Neural progenitor cell (in vitro differentiated cells): ENCODE measurements around the gene COL21A1. TPM values are rescaled to one million over a fixed set of nuclear protein-coding genes. Genes with fewer than 3 reads are reported as not detected.

Experiments
- DNase-seq: peaks from one replicate; pipeline ENCODE4 v3.0.0-alpha.2; 2016; ENCODE audit warnings: low spot score
- H2AFZ ChIP-seq: fragments of 200-600 bp; sonication (generic); replicated peaks from 2 replicates; pipeline ENCODE4 v1.6.1; 2016; ENCODE audit warnings: antibody characterized with exemption
- H3F3A ChIP-seq: fragments of 200-600 bp; sonication (generic); 2 replicates; pipeline ENCODE4 v1.6.1; 2016; ENCODE audit warnings: antibody characterized with exemption, low read depth
- H3K27ac ChIP-seq: fragments of 200-600 bp; sonication (generic); 2 replicates; pipeline ENCODE4 v1.5.1; 2016; ENCODE audit warnings: mild to moderate bottlenecking
- H3K27me3 ChIP-seq: fragments of 200-600 bp; sonication (generic); 2 replicates; pipeline ENCODE4 v1.6.1; 2016; ENCODE audit warnings: mild to moderate bottlenecking, moderate library complexity
- H3K36me3 ChIP-seq: fragments of 200-600 bp; sonication (generic); 2 replicates; pipeline ENCODE4 v1.5.1; 2016
- H3K4me1 ChIP-seq: fragments of 200-600 bp; sonication (generic); 2 replicates; pipeline ENCODE4 v1.6.1; 2016; ENCODE audit warnings: mixed run types
- H3K4me2 ChIP-seq: fragments of 200-600 bp; sonication (generic); 2 replicates; pipeline ENCODE4 v1.6.1; 2016
- H3K4me3 ChIP-seq: fragments of 200-600 bp; sonication (generic); 2 replicates; pipeline ENCODE4 v1.5.1; 2016
- H3K79me2 ChIP-seq: fragments of 200-600 bp; sonication (generic); 2 replicates; pipeline ENCODE4 v1.6.1; 2016; ENCODE audit warnings: low read depth
- H3K9ac ChIP-seq: fragments of 200-600 bp; sonication (generic); 2 replicates; pipeline ENCODE4 v1.6.1; 2016
- H3K9me3 ChIP-seq: fragments of 200-600 bp; sonication (generic); 2 replicates; pipeline ENCODE4 v1.5.1; 2016; ENCODE audit warnings: low read depth
- H4K20me1 ChIP-seq: fragments of 200-600 bp; sonication (generic); 2 replicates; pipeline ENCODE4 v1.6.1; 2016; ENCODE audit warnings: low read depth
- H3K27ac Mint-ChIP-seq: 3 replicates; pipeline ENCODE4 v1.8.0; 2021; ENCODE audit warnings: mixed read lengths
- H3K27me3 Mint-ChIP-seq: 2 replicates; pipeline ENCODE4 v1.8.0; 2022; ENCODE audit warnings: low read depth, mild to moderate bottlenecking, inconsistent platforms, moderate library complexity, mixed read lengths; ENCODE audit not compliant: insufficient read depth
- H3K36me3 Mint-ChIP-seq: 3 replicates; pipeline ENCODE4 v1.8.0; 2021; ENCODE audit warnings: mixed read lengths
- H3K4me1 Mint-ChIP-seq: 3 replicates; pipeline ENCODE4 v1.8.0; 2021; ENCODE audit warnings: mixed read lengths
- H3K4me3 Mint-ChIP-seq: 3 replicates; pipeline ENCODE4 v1.8.0; 2021; ENCODE audit warnings: mild to moderate bottlenecking, moderate library complexity, mixed read lengths
- H3K9me3 Mint-ChIP-seq: 3 replicates; pipeline ENCODE4 v1.8.0; 2020; ENCODE audit warnings: mixed read lengths
- CTCF ChIP-seq: fragments of 200-600 bp; sonication (generic); IDR thresholded peaks from 2 replicates; pipeline ENCODE4 v1.5.1; 2017; ENCODE audit warnings: antibody characterized with exemption, mild to moderate bottlenecking
- EZH2 ChIP-seq: fragments of 200-600 bp; sonication (generic); IDR thresholded peaks from 2 replicates; pipeline ENCODE4 v1.6.1; 2017; ENCODE audit warnings: antibody characterized with exemption, mild to moderate bottlenecking, moderate library complexity
- EZH2phosphoT487 ChIP-seq: fragments of 200-600 bp; sonication (generic); IDR thresholded peaks from 2 replicates; pipeline ENCODE4 v1.6.1; 2017; ENCODE audit warnings: antibody characterized with exemption
- total RNA-seq: library from RNA; depleted of rRNA; stranded (reverse); fragments of >200 nt; gene quantifications from 2 replicates; pipeline ENCODE4 v1.2.3, GENCODE V29; 2015; ENCODE audit warnings: low replicate concordance

The COL21A1 gene
- total RNA-seq, 1 donor from 2014 or later: 0.95 TPM

GRCh38 chr6:56158571-56158970 lies 88.8 kb downstream of the COL21A1 start:
- H3K27me3 Mint-ChIP-seq: no peaks in the 10 kb centered on the region
- H3K36me3 Mint-ChIP-seq: no peaks in the 10 kb centered on the region
- Histone ChIP-seq H2AFZ (no peak overlapping the region), H3K79me2 (no peaks in the 10 kb centered on the region), H3K4me2 (no peak overlapping the region), H3K4me3 (no peak overlapping the region), H3F3A (no peaks in the 10 kb centered on the region), H3K9ac (no peak overlapping the region), H3K9me3 (no peaks in the 10 kb centered on the region), H4K20me1 (no peaks in the 10 kb centered on the region), H3K36me3 (no peaks in the 10 kb centered on the region), H3K27me3 (no peaks in the 10 kb centered on the region), H3K4me1 (no peaks in the 10 kb centered on the region), H3K27ac (no peak overlapping the region)
- no peak overlapping the region for H3K4me3 Mint-ChIP-seq
- DNase-seq: no peak
- H3K27ac Mint-ChIP-seq: no peak overlapping the region
- H3K9me3 Mint-ChIP-seq: peaks cover 2% of the 10 kb centered on the region
- H3K4me1 Mint-ChIP-seq: no peaks in the 10 kb centered on the region
- TF ChIP-seq EZH2 (no peak), CTCF (no peak), EZH2phosphoT487 (no peak)

- H3K4me1 ChIP-seq: no peaks in the 10 kb centered on the region
- no peak overlapping the region for H2AFZ ChIP-seq
- H3K4me2 ChIP-seq: no peak overlapping the region
- H4K20me1 ChIP-seq: no peaks in the 10 kb centered on the region
- DNase-seq: no peak
- H3K36me3 Mint-ChIP-seq: no peaks in the 10 kb centered on the region
- H3F3A ChIP-seq: no peaks in the 10 kb centered on the region
- no peaks in the 10 kb centered on the region for H3K79me2 ChIP-seq
- no peak for TF ChIP-seq CTCF
- no peak for TF ChIP-seq EZH2
- TF ChIP-seq EZH2phosphoT487: no peak
- no peaks in the 10 kb centered on the region for H3K27me3 ChIP-seq
- no peak overlapping the region for H3K4me3 Mint-ChIP-seq
- H3K9me3 Mint-ChIP-seq: peaks cover 2% of the 10 kb centered on the region
- H3K27ac ChIP-seq: no peak overlapping the region
- no peak overlapping the region for H3K9ac ChIP-seq
- H3K4me3 ChIP-seq: no peak overlapping the region
- H3K36me3 ChIP-seq: no peaks in the 10 kb centered on the region
- H3K27me3 Mint-ChIP-seq: no peaks in the 10 kb centered on the region
- H3K27ac Mint-ChIP-seq: no peak overlapping the region
- H3K4me1 Mint-ChIP-seq: no peaks in the 10 kb centered on the region
- no peaks in the 10 kb centered on the region for H3K9me3 ChIP-seq
Observed at GRCh38 chr6:56156643-56157042, 90.7 kb downstream of the COL21A1 start.

GRCh38 chr6:56155634-56156141 lies 91.7 kb downstream of the COL21A1 start:
- Histone ChIP-seq H4K20me1 (no peaks in the 10 kb centered on the region), H3K79me2 (no peaks in the 10 kb centered on the region), H3K36me3 (no peaks in the 10 kb centered on the region), H3K4me3 (no peak overlapping the region), H3K27me3 (no peaks in the 10 kb centered on the region), H3F3A (no peaks in the 10 kb centered on the region), H2AFZ (no peak overlapping the region), H3K9ac (no peak overlapping the region), H3K4me1 (no peaks in the 10 kb centered on the region), H3K4me2 (no peak overlapping the region), H3K27ac (no peak overlapping the region), H3K9me3 (no peaks in the 10 kb centered on the region)
- no peak for TF ChIP-seq EZH2phosphoT487
- no peak for TF ChIP-seq CTCF
- no peak for TF ChIP-seq EZH2
- Mint-ChIP-seq H3K4me3 (no peak overlapping the region), H3K27me3 (no peaks in the 10 kb centered on the region), H3K36me3 (no peaks in the 10 kb centered on the region), H3K4me1 (no peaks in the 10 kb centered on the region), H3K27ac (no peak overlapping the region), H3K9me3 (peaks cover 2% of the 10 kb centered on the region)
- DNase-seq: no peak
